Kidney (tissue), 14 donors: ENCODE data around the gene ARID1B. TPM values are rescaled to one million over a fixed set of nuclear protein-coding genes. Genes with fewer than 3 reads are reported as not detected.
A peak's percentile ranks its signal among the peaks of the same experiment; 100 is the strongest.

ENCODE experiments used
- DNase-seq, 5 donors: peaks; one replicate each; pipeline ENCODE4 v3.0.0-alpha.2; 2013 to 2020
- FAIRE-seq: peaks from 2 replicates; lab custom pipeline; 2012; peaks lifted over from hg19 to GRCh38; lab: Jason Lieb, UNC
- H3K27ac ChIP-seq, 2 donors: one replicate each; pipeline ENCODE4 v1.7.0; 2013; ENCODE audit warnings: low read depth in 2 of 2, low read length in 2 of 2, inconsistent platforms in 1 of 2
- H3K27me3 ChIP-seq: one replicate; pipeline ENCODE4 v1.7.1; 2013; ENCODE audit warnings: low read length, inconsistent platforms; ENCODE audit not compliant: control insufficient read depth, insufficient read depth
- H3K36me3 ChIP-seq, 3 donors: one replicate each; pipeline versions ENCODE4 v1.7.0 to v1.7.1; 2013; ENCODE audit warnings: low read length in 3 of 3, control low read depth in 1 of 3, inconsistent platforms in 1 of 3; ENCODE audit not compliant: insufficient read depth in 3 of 3, control insufficient read depth in 2 of 3
- H3K4me1 ChIP-seq, 3 donors: one replicate each; pipeline versions ENCODE4 v1.7.0 to v1.7.1; 2013; ENCODE audit warnings: low read length in 3 of 3, inconsistent platforms in 1 of 3, low read depth in 1 of 3; ENCODE audit not compliant: control insufficient read depth in 2 of 3, insufficient read depth in 2 of 3
- H3K4me3 ChIP-seq, 3 donors: one replicate each; pipeline versions ENCODE4 v1.7.0 to v1.8.1; 2013; ENCODE audit warnings: low read length in 3 of 3, control low read depth in 1 of 3, inconsistent platforms in 1 of 3
- H3K9ac ChIP-seq, 3 donors: one replicate each; pipeline versions ENCODE4 v1.7.0 to v1.7.1; 2013; ENCODE audit warnings: low read length in 3 of 3, control low read depth in 1 of 3, inconsistent platforms in 1 of 3
- H3K9me3 ChIP-seq, 3 donors: one replicate each; pipeline versions ENCODE4 v1.7.0 to v1.7.1; 2013; ENCODE audit warnings: low read length in 3 of 3, control low read depth in 1 of 3, inconsistent platforms in 1 of 3; ENCODE audit not compliant: control insufficient read depth in 2 of 3, insufficient read depth in 1 of 3
- intact Hi-C: fragments of 100-400 bp; cut with DNase I; formaldehyde crosslinking; loops from one replicate; pipeline ENCODE4 v1.11.1; 2022
- polyA plus RNA-seq: library from polyadenylated mRNA; stranded (reverse); fragments of 350-450 nt; fragmentation: Illumina TruSeq; extraction: RNeasy Lipid Tissue Mini Kit (QIAGEN cat#74804); gene quantifications from one replicate; pipeline ENCODE4 v1.2.3, GENCODE V29; 2014; ENCODE audit warnings: low read depth, low replicate concordance; ENCODE audit not compliant: insufficient read depth
- total RNA-seq: library from RNA; stranded (reverse); fragmentation: NEBNext Ultra II Directional; extraction: Animal tissue kit (Norgen Biotek cat#: 25700); gene quantifications from one replicate; pipeline ENCODE4 v1.2.1, GENCODE V29; 2021
- TF ChIP-seq, protein P1 (sequence below): IDR thresholded peaks from 3 replicates; pipeline ENCODE4 v1.5.1; 2012; ENCODE audit warnings: mild to moderate bottlenecking, moderate library complexity, borderline replicate concordance; ENCODE audit not compliant: insufficient read depth; ENCODE audit errors: extremely low read depth
- donor health status: control.
- donor health status: control.
- donor health status: control.
- donor health status: control.
- donor health status: control.
- donor health status: DM: yes; HTN: yes; CAD: no.
- donor health status: Normal renal cell carcinoma (clear cell type).

ARID1B gene
- total and polyA plus RNA-seq, 2 donors from 2014 or later, result 16.4 to 110 TPM

DNA sequence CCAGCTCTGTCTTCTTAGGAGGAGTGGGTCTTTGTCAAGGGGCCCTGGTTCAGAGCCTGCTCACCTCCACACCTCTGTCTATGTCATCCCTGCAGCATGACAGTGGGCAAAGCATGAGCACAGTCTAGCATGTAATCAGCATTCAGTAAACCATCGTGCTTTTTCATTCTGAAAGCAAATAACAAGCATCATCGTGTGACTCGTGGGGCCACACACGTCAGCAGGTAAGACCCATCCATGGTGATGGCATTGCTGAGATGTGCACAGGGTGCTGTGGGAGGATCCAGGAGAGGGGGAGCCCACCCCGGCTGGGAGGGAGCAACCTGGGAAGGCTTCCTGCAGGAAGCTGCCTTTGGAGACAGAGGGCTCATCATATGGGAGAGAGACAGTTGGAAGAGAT, 439.4 kb downstream of the ARID1B start:
- no peak for FAIRE-seq
- H3K4me1 ChIP-seq, result peaks cover 0 to 3% (median 0%) of the 10 kb centered on the region in 3 donors

DNA sequence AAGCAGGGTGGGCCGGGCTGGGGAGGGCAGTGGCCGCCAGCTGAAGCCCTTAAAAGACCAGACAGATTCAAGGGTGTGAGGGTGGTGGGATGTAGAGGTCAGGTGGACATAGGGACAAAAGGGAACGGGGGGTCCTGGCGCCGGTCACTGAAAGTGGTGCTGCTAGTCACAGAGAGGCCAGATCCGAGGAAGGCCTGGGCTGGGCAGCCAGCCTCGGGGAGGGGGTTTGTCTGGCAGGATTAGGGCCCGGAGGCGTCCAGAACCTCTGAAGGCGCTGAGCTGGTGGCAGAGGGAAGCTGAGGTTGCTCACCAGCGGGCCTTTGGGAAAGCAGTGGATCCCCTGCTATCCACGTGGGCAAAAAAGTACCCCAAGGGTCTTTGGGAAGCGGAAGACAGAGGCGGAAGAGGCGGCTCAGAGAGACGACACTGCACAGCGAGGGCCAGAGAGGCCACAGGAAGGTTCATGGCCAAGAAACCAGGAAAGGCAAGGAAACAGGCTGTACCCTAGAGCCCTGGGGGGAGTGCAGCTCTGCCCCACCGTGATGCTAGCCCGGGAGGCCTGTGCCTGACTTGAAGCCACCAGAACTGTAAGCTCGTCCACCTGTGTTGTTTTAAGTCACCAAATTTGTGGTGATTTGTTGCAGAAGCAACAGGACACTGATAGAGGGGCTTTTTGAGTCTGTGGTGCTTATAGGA, 440.2 kb downstream of the ARID1B start:
- no peak overlapping the region for H3K4me3 ChIP-seq
- peaks cover 0 to 5% (median 0%) of the 10 kb centered on the region in 3 donors for H3K4me1 ChIP-seq
- intact Hi-C loops, result no loop called here
- H3K36me3 ChIP-seq, result no peaks in the 10 kb centered on the region
- H3K27me3 ChIP-seq, result no peaks in the 10 kb centered on the region
- H3K9ac ChIP-seq, result no peak overlapping the region
- peak in 1 of 5 donors; percentile 55 for DNase-seq
- TF ChIP-seq, protein P1, sequence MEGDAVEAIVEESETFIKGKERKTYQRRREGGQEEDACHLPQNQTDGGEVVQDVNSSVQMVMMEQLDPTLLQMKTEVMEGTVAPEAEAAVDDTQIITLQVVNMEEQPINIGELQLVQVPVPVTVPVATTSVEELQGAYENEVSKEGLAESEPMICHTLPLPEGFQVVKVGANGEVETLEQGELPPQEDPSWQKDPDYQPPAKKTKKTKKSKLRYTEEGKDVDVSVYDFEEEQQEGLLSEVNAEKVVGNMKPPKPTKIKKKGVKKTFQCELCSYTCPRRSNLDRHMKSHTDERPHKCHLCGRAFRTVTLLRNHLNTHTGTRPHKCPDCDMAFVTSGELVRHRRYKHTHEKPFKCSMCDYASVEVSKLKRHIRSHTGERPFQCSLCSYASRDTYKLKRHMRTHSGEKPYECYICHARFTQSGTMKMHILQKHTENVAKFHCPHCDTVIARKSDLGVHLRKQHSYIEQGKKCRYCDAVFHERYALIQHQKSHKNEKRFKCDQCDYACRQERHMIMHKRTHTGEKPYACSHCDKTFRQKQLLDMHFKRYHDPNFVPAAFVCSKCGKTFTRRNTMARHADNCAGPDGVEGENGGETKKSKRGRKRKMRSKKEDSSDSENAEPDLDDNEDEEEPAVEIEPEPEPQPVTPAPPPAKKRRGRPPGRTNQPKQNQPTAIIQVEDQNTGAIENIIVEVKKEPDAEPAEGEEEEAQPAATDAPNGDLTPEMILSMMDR, result no peak
- H3K27ac ChIP-seq, result no peak overlapping the region
- FAIRE-seq, result no peak
- no peaks in the 10 kb centered on the region for H3K9me3 ChIP-seq

More for the DNA sequence above, 439.4 kb downstream of the ARID1B start:
- H3K27ac ChIP-seq, result no peak overlapping the region
- H3K4me3 ChIP-seq, result no peak overlapping the region
- TF ChIP-seq, protein P1, result no peak
- no peaks in the 10 kb centered on the region for H3K36me3 ChIP-seq
- H3K9ac ChIP-seq, result no peak overlapping the region
- no peaks in the 10 kb centered on the region for H3K9me3 ChIP-seq
- H3K27me3 ChIP-seq, result no peaks in the 10 kb centered on the region
- intact Hi-C loops, result no loop called here
- DNase-seq, result peak in 1 of 5 donors; percentile 23

DNA sequence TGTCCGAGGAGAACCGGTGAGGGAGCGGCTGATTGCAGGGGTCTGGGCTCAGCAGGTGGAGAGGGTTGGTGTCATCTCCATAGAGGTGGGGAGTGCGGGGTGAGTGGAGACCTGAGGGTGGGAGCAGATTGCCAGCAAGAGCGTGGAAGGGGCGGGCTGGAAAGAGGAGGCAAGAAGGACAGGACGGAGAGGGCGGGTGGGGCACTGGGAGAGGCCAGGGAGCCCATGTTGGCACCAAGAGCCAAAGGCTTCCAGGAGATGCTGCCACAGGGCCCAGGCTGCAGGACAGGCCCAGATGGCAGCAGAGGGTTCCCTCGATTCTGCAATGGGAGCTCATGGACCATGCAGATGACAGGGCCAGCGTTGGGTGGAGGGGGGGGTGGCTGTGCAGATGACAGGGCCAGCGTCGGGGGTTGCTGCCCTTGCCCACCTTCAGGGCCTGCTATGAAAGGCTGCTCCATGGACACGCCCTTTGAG, 440.8 kb downstream of the ARID1B start:
- Histone ChIP-seq H3K27me3 (no peaks in the 10 kb centered on the region), H3K4me1 (peaks cover 0 to 5% (median 0%) of the 10 kb centered on the region in 3 donors), H3K27ac (no peak overlapping the region), H3K9ac (no peak overlapping the region), H3K4me3 (no peak overlapping the region), H3K9me3 (no peaks in the 10 kb centered on the region), H3K36me3 (no peaks in the 10 kb centered on the region)
- DNase-seq (peak in 1 of 5 donors; percentile 60), FAIRE-seq (no peak)
- intact Hi-C loops, result no loop called here
- TF ChIP-seq, protein P1, result no peak
